Measurements from ENCODE around the gene IL18R1.
"Not testable (repeated sequence)": the region's sequence is repeated elsewhere in the genome, so short reads cannot be mapped to it uniquely, and the experiment has no call there.

The IL18R1 gene, protein sequence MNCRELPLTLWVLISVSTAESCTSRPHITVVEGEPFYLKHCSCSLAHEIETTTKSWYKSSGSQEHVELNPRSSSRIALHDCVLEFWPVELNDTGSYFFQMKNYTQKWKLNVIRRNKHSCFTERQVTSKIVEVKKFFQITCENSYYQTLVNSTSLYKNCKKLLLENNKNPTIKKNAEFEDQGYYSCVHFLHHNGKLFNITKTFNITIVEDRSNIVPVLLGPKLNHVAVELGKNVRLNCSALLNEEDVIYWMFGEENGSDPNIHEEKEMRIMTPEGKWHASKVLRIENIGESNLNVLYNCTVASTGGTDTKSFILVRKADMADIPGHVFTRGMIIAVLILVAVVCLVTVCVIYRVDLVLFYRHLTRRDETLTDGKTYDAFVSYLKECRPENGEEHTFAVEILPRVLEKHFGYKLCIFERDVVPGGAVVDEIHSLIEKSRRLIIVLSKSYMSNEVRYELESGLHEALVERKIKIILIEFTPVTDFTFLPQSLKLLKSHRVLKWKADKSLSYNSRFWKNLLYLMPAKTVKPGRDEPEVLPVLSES

DNA sequence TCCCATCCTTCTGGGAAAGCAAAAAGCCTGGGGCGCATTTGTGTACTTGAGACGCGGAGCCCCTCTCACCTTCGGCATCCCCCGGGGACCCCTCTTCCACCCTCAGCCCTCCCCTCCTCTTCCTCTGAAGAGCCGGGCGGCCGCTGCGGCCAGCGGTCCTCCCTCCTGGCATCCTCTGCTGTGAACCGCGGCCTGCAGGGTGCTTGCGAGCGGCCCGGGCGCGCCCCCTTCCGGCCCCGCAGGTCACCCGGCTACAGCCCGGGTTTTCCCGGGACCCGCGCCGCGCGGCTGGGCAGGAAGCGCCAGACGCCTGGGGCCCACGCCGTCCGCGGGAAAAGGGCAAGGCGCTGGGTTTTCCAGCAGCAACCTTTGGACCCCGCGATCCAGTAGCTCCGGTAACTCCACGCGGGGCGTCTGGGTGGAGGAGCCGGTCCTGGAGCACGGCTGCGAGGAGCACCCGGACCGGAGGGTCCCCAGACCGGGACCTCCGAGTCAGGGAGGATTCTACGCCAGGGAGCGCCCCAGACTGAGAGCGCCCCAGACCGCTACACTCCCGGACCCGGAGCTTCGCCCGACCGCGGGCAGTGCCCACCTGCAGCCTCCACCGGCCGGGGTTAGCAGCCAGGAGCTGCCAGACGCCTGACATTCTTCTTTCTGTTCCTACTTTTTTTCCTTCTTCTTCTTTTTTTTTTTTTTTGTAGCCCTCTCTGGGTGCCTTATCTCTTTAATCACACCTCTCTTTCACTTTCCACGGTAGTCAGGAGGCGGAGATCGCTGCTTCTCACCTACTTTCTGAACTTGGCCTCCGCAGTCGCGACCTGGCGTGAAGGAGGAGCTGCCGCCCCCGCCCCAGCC lies at the start of gene IL18R1:
Gene IL18R1, plus strand, starts transcription at position 271 of the 855 bp plus-strand sequence. CDS start 6,865 bp downstream, outside the sequence.
- DNase-seq (peak; percentile 83 to 84), ATAC-seq (peak; percentile 90)
- no peaks in the 10 kb centered on the region for H3K9me3 Mint-ChIP-seq
- peak within 1 kb of the TSS; percentile 92 to 96 for H3K27ac Mint-ChIP-seq
- peaks cover 45% of the 10 kb centered on the region for H3K4me1 Mint-ChIP-seq
- no peaks in the 10 kb centered on the region for H3K27me3 Mint-ChIP-seq
- peak within 1 kb of the TSS; percentile 99 for H3K4me3 Mint-ChIP-seq

GRCh38 chr2:102306125-102306524 lies 49.5 kb upstream of the IL18R1 start:
- H3K4me1 Mint-ChIP-seq: peaks cover 36% of the 10 kb centered on the region
- H3K9me3 Mint-ChIP-seq: peaks cover 0 to 4% of the 10 kb centered on the region in 2 donors
- no peak for ATAC-seq
- DNase-seq: no peak
- H3K27ac Mint-ChIP-seq: peak overlapping the region in 1 of 2 donors; percentile 26
- no peak overlapping the region for H3K4me3 Mint-ChIP-seq
- H3K27me3 Mint-ChIP-seq: peaks cover 10% of the 10 kb centered on the region

GRCh38 chr2:102310964-102311640 lies 44.5 kb upstream of the IL18R1 start, which contains the start of gene IL1RL1:
IL1RL1 (plus strand) TSS chr2:102311563; CDS start chr2:102338265, 26,702 bp downstream.
- Mint-ChIP-seq H3K4me1 (peaks cover 17% of the 10 kb centered on the region), H3K27me3 (peaks cover 10% of the 10 kb centered on the region), H3K27ac (no peak within 1 kb of the TSS), H3K9me3 (peaks cover 0 to 2% of the 10 kb centered on the region in 2 donors), H3K4me3 (no peak within 1 kb of the TSS)
- no peak for ATAC-seq
- no peak for DNase-seq

DNA sequence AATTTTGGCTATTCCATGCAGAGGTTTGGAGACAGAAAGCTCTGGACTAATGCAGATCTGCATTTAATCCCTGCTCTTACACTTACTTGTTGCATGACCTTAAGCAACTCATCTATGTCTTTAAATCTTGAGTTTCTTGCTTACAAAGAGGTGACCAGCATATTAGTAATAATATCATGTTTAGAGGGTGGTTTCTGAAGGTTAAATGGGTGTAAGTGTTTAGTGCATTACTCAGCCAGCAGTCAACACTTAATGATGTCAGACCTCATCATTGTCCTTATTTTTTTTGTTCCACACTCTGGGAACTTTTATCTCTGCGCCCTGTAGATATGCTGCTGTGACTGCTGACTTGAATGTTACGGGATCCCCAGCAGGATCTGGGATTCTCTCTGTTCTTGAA lies 42.6 kb upstream of the IL18R1 start:
- Mint-ChIP-seq H3K4me1 (peaks cover 14% of the 10 kb centered on the region), H3K27ac (no peak overlapping the region), H3K27me3 (peaks cover 10% of the 10 kb centered on the region), H3K9me3 (no peaks in the 10 kb centered on the region), H3K4me3 (no peak overlapping the region)
- DNase-seq (no peak), ATAC-seq (no peak)

- H3K4me1 Mint-ChIP-seq: peaks cover 14% of the 10 kb centered on the region
- H3K27me3 Mint-ChIP-seq: peaks cover 10% of the 10 kb centered on the region
- DNase-seq: no peak
- H3K9me3 Mint-ChIP-seq: no peaks in the 10 kb centered on the region
- ATAC-seq: no peak
- no peak overlapping the region for H3K4me3 Mint-ChIP-seq
- no peak overlapping the region for H3K27ac Mint-ChIP-seq
Observed at GRCh38 chr2:102313471-102313870, 42.1 kb upstream of the IL18R1 start.

DNA sequence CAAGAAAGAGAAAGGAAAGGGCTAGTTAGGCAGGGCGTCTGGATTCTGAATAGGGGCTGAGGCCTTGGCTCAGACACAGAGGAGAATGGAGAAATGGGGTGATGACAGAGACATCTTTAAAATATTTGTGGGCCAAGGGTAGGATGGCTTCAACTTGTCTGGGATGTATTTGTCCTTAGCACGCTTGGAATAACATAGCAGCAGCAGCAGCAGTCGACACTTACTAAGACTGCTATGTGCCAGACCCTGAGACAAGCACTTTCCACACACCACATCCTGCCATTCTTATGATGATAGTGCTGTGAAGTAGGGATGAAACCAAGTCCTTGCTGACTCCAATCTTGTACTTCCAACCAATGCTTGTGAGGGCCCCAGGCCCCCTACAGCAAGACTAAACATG lies 41.6 kb upstream of the IL18R1 start:
- ATAC-seq (peak; percentile 40), DNase-seq (no peak)
- Mint-ChIP-seq H3K4me3 (no peak overlapping the region), H3K27ac (no peak overlapping the region), H3K27me3 (peaks cover 10% of the 10 kb centered on the region), H3K9me3 (no peaks in the 10 kb centered on the region), H3K4me1 (peaks cover 14% of the 10 kb centered on the region)

- Mint-ChIP-seq H3K27me3 (no peaks in the 10 kb centered on the region), H3K4me3 (no peak overlapping the region), H3K27ac (no peak overlapping the region), H3K9me3 (no peaks in the 10 kb centered on the region), H3K4me1 (peaks cover 14% of the 10 kb centered on the region)
- DNase-seq: no peak
- ATAC-seq: no peak
Observed at GRCh38 chr2:102315921-102316320, 39.7 kb upstream of the IL18R1 start.

DNA sequence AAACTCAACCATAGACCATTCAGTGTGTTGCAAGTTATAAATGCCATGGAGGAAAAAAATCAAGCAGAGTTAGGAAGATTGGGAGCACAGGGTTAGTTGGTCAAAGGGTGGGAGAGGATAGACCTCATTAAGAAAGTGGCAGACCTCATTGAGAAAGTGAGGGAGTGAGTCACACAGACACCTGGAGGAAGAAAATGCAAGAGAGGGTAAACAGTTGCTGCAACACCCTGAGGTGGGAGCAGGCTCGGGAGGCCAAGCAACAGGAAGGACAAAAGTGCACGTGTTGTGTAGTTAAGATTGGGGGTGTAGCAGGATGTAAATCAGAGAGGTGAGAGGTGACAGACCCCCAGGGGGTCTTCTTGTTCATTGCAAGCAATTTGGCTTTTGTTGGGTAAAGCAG lies 37.9 kb upstream of the IL18R1 start:
- DNase-seq: no peak
- H3K4me3 Mint-ChIP-seq: no peak overlapping the region
- no peak overlapping the region for H3K27ac Mint-ChIP-seq
- H3K9me3 Mint-ChIP-seq: no peaks in the 10 kb centered on the region
- peaks cover 14% of the 10 kb centered on the region for H3K4me1 Mint-ChIP-seq
- no peaks in the 10 kb centered on the region for H3K27me3 Mint-ChIP-seq
- peak; percentile 62 for ATAC-seq

- H3K27me3 Mint-ChIP-seq: no peaks in the 10 kb centered on the region
- H3K4me3 Mint-ChIP-seq: no peak overlapping the region
- ATAC-seq: peak; percentile 64
- H3K4me1 Mint-ChIP-seq: peaks cover 10% of the 10 kb centered on the region
- no peak overlapping the region for H3K27ac Mint-ChIP-seq
- no peak for DNase-seq
- peaks cover 0 to 2% of the 10 kb centered on the region in 2 donors for H3K9me3 Mint-ChIP-seq
Observed at GRCh38 chr2:102318437-102318836, 37.2 kb upstream of the IL18R1 start.

GRCh38 chr2:102321941-102322719 lies 33.5 kb upstream of the IL18R1 start:
- ATAC-seq (no peak), DNase-seq (no peak)

GRCh38 chr2:102324914-102325313 lies 30.7 kb upstream of the IL18R1 start:
- not testable (repeated sequence) for DNase-seq, H3K4me3 Mint-ChIP-seq, H3K27me3 Mint-ChIP-seq, H3K27ac Mint-ChIP-seq, ATAC-seq, H3K4me1 Mint-ChIP-seq
- peaks cover 5 to 20% of the 10 kb centered on the region in 2 donors for H3K9me3 Mint-ChIP-seq

More at GRCh38 chr2:102321941-102322719, 33.5 kb upstream of the IL18R1 start:
- H3K9me3 Mint-ChIP-seq: peaks cover 5 to 20% of the 10 kb centered on the region in 2 donors
- peaks cover 6% of the 10 kb centered on the region for H3K4me1 Mint-ChIP-seq
- H3K27ac Mint-ChIP-seq: no peak overlapping the region
- no peaks in the 10 kb centered on the region for H3K27me3 Mint-ChIP-seq
- no peak overlapping the region for H3K4me3 Mint-ChIP-seq

DNA sequence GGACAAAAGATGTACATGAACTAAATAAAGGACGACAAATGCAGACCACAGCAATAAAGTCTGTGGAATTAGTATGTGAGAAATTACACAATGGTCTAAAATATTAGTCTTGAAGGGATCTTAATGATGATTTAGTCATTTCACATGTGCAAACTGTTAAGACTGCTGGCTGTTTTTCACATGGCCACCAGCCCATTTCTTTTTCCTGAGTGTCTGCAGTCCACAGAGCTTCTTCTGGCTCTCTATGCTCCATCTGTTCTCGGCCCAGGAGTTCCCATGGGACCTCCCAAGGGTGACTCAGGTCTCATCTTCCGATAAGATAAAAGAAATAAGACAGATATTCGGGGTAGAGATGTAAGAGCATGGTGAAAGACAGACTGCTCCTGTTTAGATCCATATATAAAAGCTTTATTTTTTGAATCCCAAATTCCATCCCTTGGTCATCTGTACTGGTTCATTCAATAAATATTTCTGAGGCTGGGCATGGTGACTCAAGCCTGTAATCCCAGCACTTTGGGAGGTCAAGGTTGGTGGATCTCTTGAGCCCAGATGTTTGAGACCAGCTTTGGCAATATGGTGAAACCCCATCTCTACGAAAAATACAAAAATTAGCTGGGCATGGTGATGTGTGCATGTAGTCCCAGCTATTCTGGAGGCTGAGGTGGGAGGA lies 24.1 kb upstream of the IL18R1 start:
- H3K4me1 Mint-ChIP-seq: peaks cover 13% of the 10 kb centered on the region
- peaks cover 12% of the 10 kb centered on the region for H3K27me3 Mint-ChIP-seq
- no peak for ATAC-seq
- no peak for DNase-seq
- H3K9me3 Mint-ChIP-seq: peaks cover 0 to 8% of the 10 kb centered on the region in 2 donors
- no peak overlapping the region for H3K4me3 Mint-ChIP-seq
- no peak overlapping the region for H3K27ac Mint-ChIP-seq

GRCh38 chr2:102334486-102334885 lies 21.1 kb upstream of the IL18R1 start:
- Mint-ChIP-seq H3K27ac (no peak overlapping the region), H3K27me3 (peaks cover 12% of the 10 kb centered on the region), H3K4me1 (peaks cover 24% of the 10 kb centered on the region), H3K9me3 (peaks cover 0 to 8% of the 10 kb centered on the region in 2 donors), H3K4me3 (no peak overlapping the region)
- DNase-seq (no peak), ATAC-seq (no peak)

DNA sequence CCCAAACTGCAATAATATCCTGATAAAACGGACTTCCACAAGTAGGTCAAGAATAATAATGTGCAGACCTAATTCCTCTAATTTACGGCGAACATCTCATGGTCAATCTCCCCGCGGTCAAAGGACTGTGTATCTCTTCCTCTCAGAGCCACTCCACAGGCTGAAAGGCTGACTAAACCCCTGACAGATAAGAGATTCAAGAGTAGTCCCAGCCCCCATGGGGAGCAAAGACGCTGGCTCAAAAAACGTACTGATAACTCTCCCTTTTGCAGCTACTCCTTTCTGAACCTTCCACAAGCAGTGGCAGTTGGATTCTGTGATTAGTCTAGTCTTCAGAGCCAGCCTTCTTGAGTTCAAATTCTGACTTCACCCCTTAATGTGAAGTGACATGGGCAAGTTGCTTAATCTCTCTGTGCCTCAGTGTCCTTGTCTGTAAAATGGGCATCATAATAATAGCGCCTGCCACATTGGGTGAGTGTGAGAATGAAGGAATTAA lies 19.7 kb upstream of the IL18R1 start:
- H3K27me3 Mint-ChIP-seq: peaks cover 12% of the 10 kb centered on the region
- no peak overlapping the region for H3K4me3 Mint-ChIP-seq
- H3K27ac Mint-ChIP-seq: no peak overlapping the region
- peaks cover 0 to 8% of the 10 kb centered on the region in 2 donors for H3K9me3 Mint-ChIP-seq
- H3K4me1 Mint-ChIP-seq: peaks cover 24% of the 10 kb centered on the region
- DNase-seq (no peak), ATAC-seq (no peak)

All from stimulated activated naive CD8-positive, alpha-beta T cell treated with anti-CD3 and anti-CD28 coated beads, Interleukin-15, amount 100 ng/mL, for 72 hours (primary cell).